Tibial nerve (tissue), 3 donors: Measurements from ENCODE around the gene ZNF580.

Experiments
- POLR2A ChIP-seq, 2 donors: fragments of 450-650 bp; IDR thresholded peaks; one replicate each; pipeline ENCODE4 v1.6.1; 2017; ENCODE audit warnings: antibody characterized with exemption in 2 of 2, mild to moderate bottlenecking in 2 of 2, moderate library complexity in 2 of 2
- TF ChIP-seq, protein P1 (sequence below), 5 experiments: fragments of 200-600 bp in 3 of 5; fragments of 450-650 bp in 2 of 5; sonication (generic) in 3 of 5; IDR thresholded peaks; one replicate each; pipeline ENCODE4 v1.5.1; 2016 to 2019; ENCODE audit warnings: antibody characterized with exemption in 5 of 5, mild to moderate bottlenecking in 3 of 5, moderate library complexity in 2 of 5

GRCh38 chr19:55609326-55609725, 31.5 kb upstream of the ZNF580 start:
- TF ChIP-seq, protein P1, sequence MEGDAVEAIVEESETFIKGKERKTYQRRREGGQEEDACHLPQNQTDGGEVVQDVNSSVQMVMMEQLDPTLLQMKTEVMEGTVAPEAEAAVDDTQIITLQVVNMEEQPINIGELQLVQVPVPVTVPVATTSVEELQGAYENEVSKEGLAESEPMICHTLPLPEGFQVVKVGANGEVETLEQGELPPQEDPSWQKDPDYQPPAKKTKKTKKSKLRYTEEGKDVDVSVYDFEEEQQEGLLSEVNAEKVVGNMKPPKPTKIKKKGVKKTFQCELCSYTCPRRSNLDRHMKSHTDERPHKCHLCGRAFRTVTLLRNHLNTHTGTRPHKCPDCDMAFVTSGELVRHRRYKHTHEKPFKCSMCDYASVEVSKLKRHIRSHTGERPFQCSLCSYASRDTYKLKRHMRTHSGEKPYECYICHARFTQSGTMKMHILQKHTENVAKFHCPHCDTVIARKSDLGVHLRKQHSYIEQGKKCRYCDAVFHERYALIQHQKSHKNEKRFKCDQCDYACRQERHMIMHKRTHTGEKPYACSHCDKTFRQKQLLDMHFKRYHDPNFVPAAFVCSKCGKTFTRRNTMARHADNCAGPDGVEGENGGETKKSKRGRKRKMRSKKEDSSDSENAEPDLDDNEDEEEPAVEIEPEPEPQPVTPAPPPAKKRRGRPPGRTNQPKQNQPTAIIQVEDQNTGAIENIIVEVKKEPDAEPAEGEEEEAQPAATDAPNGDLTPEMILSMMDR (IDR thresholded peaks at IDR 0.05): no peak
- TF ChIP-seq POLR2A (IDR thresholded peaks at IDR 0.05): no peak
